ENCODE data around the gene KMT2D.

Gene KMT2D

GRCh38 chr12:49019120-49019430 is 41.5 kb downstream of the KMT2D start:
- no peak for DNase-seq (ENCODE audit: low spot score)

DNA sequence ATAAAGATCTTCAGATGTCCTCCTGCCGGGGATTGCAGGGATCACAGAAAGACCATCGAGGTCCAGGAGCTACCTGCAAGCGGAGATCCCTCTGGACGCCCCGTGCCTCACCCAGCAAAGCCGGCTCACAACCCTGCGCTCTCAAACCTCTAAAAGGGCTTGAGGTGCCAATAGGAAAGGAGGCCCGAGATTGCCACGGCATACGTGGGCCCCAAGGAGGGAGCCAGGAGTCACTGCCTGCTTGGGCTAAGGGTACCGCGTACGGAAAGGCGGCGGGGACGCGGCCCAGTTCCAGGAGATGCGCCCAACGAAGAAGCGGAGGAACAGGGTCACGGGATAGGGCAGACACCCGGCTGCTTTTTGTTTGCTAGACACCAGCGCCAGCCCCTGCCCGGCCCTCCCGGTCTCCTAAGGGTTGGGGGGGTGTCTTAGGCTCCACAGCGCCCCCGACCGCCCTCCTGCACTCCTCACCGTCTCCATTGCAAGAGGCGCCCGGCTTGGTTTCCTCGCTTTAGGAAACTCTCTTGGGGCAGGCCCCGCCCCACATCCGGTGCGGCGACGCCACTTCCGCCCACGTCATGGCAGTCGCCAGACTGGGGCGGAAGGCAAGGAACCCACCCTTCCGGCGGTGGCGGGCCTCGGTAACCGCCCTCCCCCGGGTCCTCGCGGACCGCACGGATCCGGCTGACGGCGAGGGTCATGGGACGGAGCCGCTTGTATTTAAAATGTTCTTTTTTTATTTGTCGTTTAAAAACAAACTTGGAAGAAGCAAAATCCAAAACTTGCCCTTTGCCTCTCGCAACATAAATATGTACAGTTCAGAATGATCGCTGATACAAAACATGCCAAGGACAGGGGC is 42.1 kb downstream of the KMT2D start, which contains the start of gene PRKAG1:
PRKAG1 (minus strand) TSS at position 516 of the 859 bp plus-strand sequence; CDS start at position 480, 36 bp downstream.
- peak; percentile 97 for DNase-seq (ENCODE audit: low spot score)

DNA sequence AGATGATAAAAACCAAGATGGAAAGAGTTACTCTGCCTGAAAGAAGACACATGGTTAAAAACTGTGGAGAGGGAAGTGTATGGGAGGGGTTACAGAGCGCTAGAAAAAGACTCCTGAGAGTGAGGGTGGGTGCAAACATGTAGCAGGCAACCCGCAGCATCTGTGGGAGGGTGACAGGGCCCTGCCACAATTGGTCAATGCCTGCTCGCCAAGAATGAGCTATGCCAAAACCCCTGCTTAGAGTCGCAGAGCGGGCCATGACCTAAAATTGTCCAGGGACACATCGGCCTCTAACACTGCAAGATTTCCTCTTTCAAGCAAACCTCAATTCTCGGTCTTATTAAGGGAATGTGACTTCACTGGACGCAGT is 42.7 kb downstream of the KMT2D start:
- DNase-seq (ENCODE audit: low spot score), result no peak

DNA sequence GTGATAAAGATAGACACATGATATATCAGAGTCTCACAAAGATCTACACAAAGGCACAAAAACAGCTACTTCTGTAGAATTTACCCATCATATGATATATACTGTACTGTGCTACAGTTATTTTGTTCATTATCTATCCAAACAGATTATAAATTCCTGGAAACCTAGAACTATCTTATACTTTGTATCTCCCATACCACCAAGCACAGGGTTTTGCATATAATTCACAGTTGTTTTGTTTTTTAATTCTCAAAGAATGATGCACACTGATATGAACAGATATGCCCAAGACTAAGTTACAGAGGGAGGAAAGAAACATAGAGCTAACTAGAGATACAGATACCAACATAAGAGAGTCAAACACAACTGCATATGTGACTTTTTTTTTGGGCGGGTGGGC is 45.4 kb downstream of the KMT2D start:
- no peak for DNase-seq (ENCODE audit: low spot score)

DNA sequence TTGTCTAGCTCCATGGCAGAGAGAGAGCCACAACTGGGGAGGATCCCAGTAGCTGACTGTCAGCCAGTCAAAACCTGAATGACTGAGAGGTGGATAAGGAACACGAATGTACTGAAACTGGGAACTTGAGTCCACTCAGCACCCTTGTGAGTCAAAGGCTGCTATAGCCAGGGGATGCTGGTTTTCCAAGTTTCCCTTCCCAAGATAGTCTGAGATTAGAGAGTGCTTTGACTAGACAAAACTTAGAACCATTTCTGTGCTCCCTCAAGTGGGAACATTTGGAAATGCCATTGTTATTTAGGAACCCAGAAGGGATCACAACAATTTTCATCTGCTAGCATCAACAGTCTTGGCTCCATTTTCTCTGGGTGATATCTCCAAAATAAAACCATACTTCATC is 46.0 kb downstream of the KMT2D start:
- DNase-seq (ENCODE audit: low spot score), result no peak

- no peak for DNase-seq (ENCODE audit: low spot score)
Measured at GRCh38 chr12:49013428-49013827, 47.2 kb downstream of the KMT2D start.

GRCh38 chr12:49012739-49013138 is 47.9 kb downstream of the KMT2D start:
- DNase-seq (ENCODE audit: low spot score), result no peak

Data from pons (tissue), 1 donor.